SH-SY5Y (cell line): ENCODE data around the gene CCDC136.

Source experiments
- GATA2 ChIP-seq: IDR thresholded peaks from 2 replicates; pipeline ENCODE4 v1.6.1; 2011; ENCODE audit warnings: mild to moderate bottlenecking, low read depth, low read length
- GATA3 ChIP-seq: IDR thresholded peaks from 2 replicates; pipeline ENCODE4 v1.6.1; 2011; ENCODE audit warnings: low read depth, mild to moderate bottlenecking, low read length, moderate library complexity

- TF ChIP-seq GATA3 (no peak), GATA2 (no peak)
Measured at GRCh38 chr7:128755819-128756476, 35.8 kb upstream of the CCDC136 start.
